GM23248 (cell line): Measurements from ENCODE around the gene PRELID1. TPM values are rescaled to one million over a fixed set of nuclear protein-coding genes. Genes with fewer than 3 reads are reported as not detected.

Source experiments
- DNase-seq: peaks from one replicate; pipeline ENCODE4 v3.0.0-alpha.2; 2015
- H2AFZ ChIP-seq: fragments of 200-600 bp; sonication (generic); 2 replicates; pipeline ENCODE4 v1.6.1; 2016; ENCODE audit warnings: antibody characterized with exemption
- H3F3A ChIP-seq: fragments of 200-600 bp; sonication (generic); 2 replicates; pipeline ENCODE4 v1.6.1; 2016; ENCODE audit warnings: mild to moderate bottlenecking, antibody characterized with exemption, mixed run types; ENCODE audit not compliant: insufficient read depth
- H3K27ac ChIP-seq: fragments of 200-600 bp; sonication (generic); 2 replicates; pipeline ENCODE4 v1.5.1; 2016; ENCODE audit warnings: mild to moderate bottlenecking
- H3K27me3 ChIP-seq: fragments of 200-600 bp; sonication (generic); replicated peaks from 2 replicates; pipeline ENCODE4 v1.6.1; 2016; ENCODE audit warnings: mild to moderate bottlenecking; ENCODE audit not compliant: insufficient read depth
- H3K36me3 ChIP-seq: fragments of 200-600 bp; sonication (generic); 2 replicates; pipeline ENCODE4 v1.6.1; 2016; ENCODE audit warnings: low read depth, mild to moderate bottlenecking
- H3K4me1 ChIP-seq: fragments of 200-600 bp; sonication (generic); 2 replicates; pipeline ENCODE4 v1.6.1; 2016; ENCODE audit warnings: mild to moderate bottlenecking; ENCODE audit not compliant: insufficient read depth
- H3K4me2 ChIP-seq: fragments of 200-600 bp; sonication (generic); one replicate; pipeline ENCODE4 v1.6.1; 2016; ENCODE audit warnings: mild to moderate bottlenecking; ENCODE audit not compliant: unreplicated experiment
- H3K4me3 ChIP-seq: fragments of 200-600 bp; sonication (generic); 2 replicates; pipeline ENCODE4 v1.5.1; 2016; ENCODE audit warnings: mild to moderate bottlenecking
- H3K79me2 ChIP-seq: fragments of 200-600 bp; sonication (generic); 2 replicates; pipeline ENCODE4 v1.6.1; 2016; ENCODE audit warnings: mild to moderate bottlenecking; ENCODE audit not compliant: insufficient read depth
- H3K9ac ChIP-seq: fragments of 200-600 bp; sonication (generic); 2 replicates; pipeline ENCODE4 v1.6.1; 2016; ENCODE audit warnings: mild to moderate bottlenecking
- H3K9me2 ChIP-seq: fragments of 200-600 bp; sonication (generic); 2 replicates; pipeline ENCODE4 v1.6.1; 2016; ENCODE audit warnings: mixed run types, mild to moderate bottlenecking, moderate library complexity; ENCODE audit not compliant: insufficient read depth
- H3K9me3 ChIP-seq: fragments of 200-600 bp; sonication (generic); one replicate; pipeline ENCODE4 v1.6.1; 2017; ENCODE audit warnings: low read depth
- H4K20me1 ChIP-seq: fragments of 200-600 bp; sonication (generic); 2 replicates; pipeline ENCODE4 v1.6.0; 2016; ENCODE audit not compliant: insufficient read depth
- EZH2 ChIP-seq: fragments of 200-600 bp; sonication (generic); IDR thresholded peaks from 2 replicates; pipeline ENCODE4 v1.6.1; 2018; ENCODE audit warnings: antibody characterized with exemption, mild to moderate bottlenecking; ENCODE audit not compliant: insufficient read depth, poor library complexity, severe bottlenecking
- EZH2phosphoT487 ChIP-seq: fragments of 200-600 bp; sonication (generic); IDR thresholded peaks from 2 replicates; pipeline ENCODE4 v1.6.1; 2018; ENCODE audit warnings: antibody characterized with exemption, moderate library complexity, mild to moderate bottlenecking, low read depth; ENCODE audit not compliant: insufficient read depth
- WGBS, 2 experiments: methylation state at CpG; one replicate each; pipeline ENCODE4 v1.1.6; 2015 to 2017; ENCODE audit warnings: low lambda C conversion rate in 2 of 2, low coverage in 1 of 2; ENCODE audit errors: missing lambda C conversion rate in 2 of 2; 5-methylcytosine and 5-hydroxymethylcytosine counted together
- in situ Hi-C: fragments of 300-500 bp; cut with MboI; formaldehyde crosslinking; loops from 2 replicates; pipeline ENCODE4 v1.15.0; 2020
- polyA plus RNA-seq: library from polyadenylated mRNA; unstranded; fragments of >200 nt; fragmentation: Nextera tagmentation; extraction: Ambion mirVana; gene quantifications from 2 replicates; pipeline ENCODE4 v1.2.1, GENCODE V29; 2016
- total RNA-seq: library from RNA; depleted of rRNA; stranded (reverse); fragments of >200 nt; shearing (Covaris generic); gene quantifications from 2 replicates; pipeline ENCODE4 v1.2.3, GENCODE V29; 2014

The PRELID1 gene
- total and polyA plus RNA-seq, 2 experiments from 2014 or later, result 212 to 255 TPM

- no peak for DNase-seq
- Histone ChIP-seq H3K9me3 (no peaks in the 10 kb centered on the region), H2AFZ (no peak overlapping the region), H3K79me2 (peaks cover 65% of the 10 kb centered on the region), H3K9ac (0 out of 2 replicates have a peak overlapping the region, but pooled peaks have one; percentile 90), H3K36me3 (no peaks in the 10 kb centered on the region; the same call in 1 of the 2 replicates), H3K27me3 (no peaks in the 10 kb centered on the region), H3K27ac (no peak overlapping the region), H4K20me1 (no peaks in the 10 kb centered on the region), H3K9me2 (no peaks in the 10 kb centered on the region), H3K4me3 (peak overlapping the region; percentile 86), H3K4me1 (peaks cover 17% of the 10 kb centered on the region), H3F3A (no peaks in the 10 kb centered on the region), H3K4me2 (peak overlapping the region; percentile 82)
- no peak for TF ChIP-seq EZH2
- in situ Hi-C loops, result no loop called here
- WGBS, 2 experiments, result 70 to 77% methylated on average over 5 of the region's 5 CpGs
Measured at GRCh38 chr5:177349762-177350161, 46.2 kb downstream of the PRELID1 start.

DNA sequence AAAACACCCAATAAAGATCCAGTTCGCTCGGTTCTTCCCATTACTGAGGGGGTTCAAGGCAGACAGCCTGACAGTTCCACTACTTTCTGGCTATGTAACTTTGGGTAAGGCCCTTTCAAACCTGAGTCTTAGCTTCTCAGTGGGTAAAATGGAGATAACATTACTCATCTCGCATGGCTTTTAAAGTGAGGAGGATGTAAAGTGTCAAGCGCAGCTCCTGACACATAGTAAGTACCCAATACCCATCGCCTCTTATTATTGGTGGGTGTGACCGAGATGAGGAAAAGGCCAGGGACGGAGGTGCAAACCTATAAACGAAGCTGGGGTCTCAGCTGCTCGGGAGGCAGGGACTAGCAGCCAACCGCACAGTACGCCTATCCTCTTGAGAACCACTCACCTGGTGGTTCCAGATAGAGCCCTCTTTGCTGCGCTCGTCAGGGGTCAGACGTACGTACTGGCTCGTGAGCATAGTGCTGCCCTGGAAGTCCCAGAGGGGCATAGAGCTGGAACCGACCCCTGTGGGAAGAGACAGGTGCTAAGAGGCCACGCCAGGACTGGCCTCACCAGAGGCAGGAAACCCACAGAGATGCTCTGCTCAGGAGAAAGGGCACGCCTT lies 47.3 kb downstream of the PRELID1 start:
- Histone ChIP-seq H3K4me1 (peaks cover 17% of the 10 kb centered on the region), H4K20me1 (no peaks in the 10 kb centered on the region), H3K36me3 (no peaks in the 10 kb centered on the region; the same call in 1 of the 2 replicates), H3K9me2 (no peaks in the 10 kb centered on the region), H3K27ac (peak overlapping the region; percentile 89), H3K9me3 (no peaks in the 10 kb centered on the region), H3K4me3 (peak overlapping the region; percentile 86), H3F3A (no peaks in the 10 kb centered on the region), H3K79me2 (peaks cover 54% of the 10 kb centered on the region), H3K4me2 (peak overlapping the region; percentile 82), H3K9ac (peak overlapping the region; percentile 90), H3K27me3 (no peaks in the 10 kb centered on the region), H2AFZ (peak overlapping the region; percentile 99)
- WGBS, 2 experiments, result 10 to 13% methylated on average over 19 of the region's 19 CpGs
- DNase-seq, result peak; percentile 35
- no peak for TF ChIP-seq EZH2phosphoT487
- no peak for TF ChIP-seq EZH2
- in situ Hi-C loops, result no loop called here

DNA sequence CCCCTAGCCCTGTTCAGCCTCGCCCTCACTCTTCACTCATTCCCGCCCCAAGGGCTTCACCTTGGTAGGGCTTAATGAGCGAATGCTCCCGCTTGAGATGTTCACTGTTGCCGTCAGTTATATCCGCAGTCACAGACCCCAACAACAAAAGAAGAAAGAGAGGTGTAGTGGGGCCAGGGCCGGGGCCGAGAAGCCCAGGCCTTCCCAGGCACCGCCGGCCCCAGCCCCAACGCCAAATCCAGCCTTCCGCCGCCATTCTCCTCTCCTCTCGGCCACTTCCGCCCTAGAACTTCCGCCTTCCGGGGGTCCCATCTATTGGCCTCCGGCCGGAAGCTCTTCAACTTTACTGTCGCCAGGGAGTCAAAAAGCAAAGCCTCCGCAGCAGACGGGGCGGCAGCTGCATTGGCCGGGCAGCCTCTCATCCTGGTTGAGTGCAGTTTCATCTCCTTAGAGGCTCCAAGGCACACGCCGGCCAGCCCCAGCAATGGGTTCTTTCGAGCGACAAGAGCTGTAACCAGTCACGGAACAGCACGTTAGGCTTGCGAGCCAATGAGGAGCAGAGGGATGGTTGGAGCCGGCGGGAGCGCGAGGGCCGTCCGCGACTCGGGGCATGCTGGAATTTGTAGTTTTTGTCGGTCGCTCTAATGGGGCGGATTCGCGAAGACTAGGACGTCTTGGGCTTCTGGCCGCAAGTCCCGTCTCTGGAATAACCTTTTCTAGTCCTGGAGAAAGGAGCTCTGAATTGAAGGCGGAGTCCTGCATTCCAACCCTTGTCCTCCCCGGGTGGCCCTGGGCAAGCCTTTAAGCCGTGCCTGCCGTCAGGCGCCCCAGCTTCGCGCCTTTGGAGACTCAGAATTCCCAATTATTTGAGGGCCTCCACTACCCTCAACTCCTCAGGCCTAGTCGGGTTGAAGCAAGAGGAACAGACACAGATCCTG lies 48.1 kb downstream of the PRELID1 start, which contains the start of gene LMAN2:
Gene LMAN2, minus strand, starts transcription at position 277 of the 938 bp plus-strand sequence. Its CDS starts 21 bp downstream, at position 256.
- in situ Hi-C loops, result no loop called here
- H4K20me1 ChIP-seq, result no peaks in the 10 kb centered on the region
- peak within 1 kb of the TSS; percentile 82 for H3K4me2 ChIP-seq
- peak within 1 kb of the TSS; percentile 90 for H3K9ac ChIP-seq
- 8 to 12% methylated on average over 49 to 55 of the region's 55 CpGs for WGBS, 2 experiments
- peak; percentile 98 for DNase-seq
- H3K27me3 ChIP-seq, result no peaks in the 10 kb centered on the region
- H3K4me3 ChIP-seq, result peak within 1 kb of the TSS; percentile 86
- TF ChIP-seq EZH2phosphoT487 (no peak), EZH2 (no peak)
- H3F3A ChIP-seq, result no peaks in the 10 kb centered on the region
- H3K79me2 ChIP-seq, result peaks cover 46% of the 10 kb centered on the region
- peak within 1 kb of the TSS; percentile 89 for H3K27ac ChIP-seq
- no peaks in the 10 kb centered on the region; the same call in 1 of the 2 replicates for H3K36me3 ChIP-seq
- peaks cover 17% of the 10 kb centered on the region for H3K4me1 ChIP-seq
- no peaks in the 10 kb centered on the region for H3K9me3 ChIP-seq
- no peaks in the 10 kb centered on the region for H3K9me2 ChIP-seq
- peak within 1 kb of the TSS; percentile 99 for H2AFZ ChIP-seq

DNA sequence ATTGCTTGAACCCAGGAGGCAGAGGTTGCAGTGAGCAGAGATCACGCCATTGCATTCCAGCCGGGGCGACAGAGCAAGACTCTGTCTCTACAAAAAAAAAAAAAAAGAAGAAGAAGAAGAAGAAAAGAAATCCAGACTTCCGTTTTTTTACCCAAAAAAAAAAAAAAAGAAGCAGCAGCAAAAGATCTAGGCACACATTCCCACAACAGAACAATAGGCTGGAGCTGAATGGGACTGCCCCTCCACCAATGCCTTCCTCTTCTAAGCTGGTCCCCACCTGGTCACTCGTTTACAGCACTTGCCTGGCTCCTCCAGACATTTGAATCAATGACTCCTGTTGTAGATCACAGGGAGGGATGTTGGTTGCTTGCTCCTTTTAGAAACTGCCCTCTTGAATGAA lies 49.5 kb downstream of the PRELID1 start:
- TF ChIP-seq EZH2phosphoT487, result no peak
- no peak for TF ChIP-seq EZH2
- H3K4me2 ChIP-seq, result no peak overlapping the region
- no peak for DNase-seq
- H3K27me3 ChIP-seq, result no peaks in the 10 kb centered on the region
- in situ Hi-C loops, result no loop called here
- H3K36me3 ChIP-seq, result no peaks in the 10 kb centered on the region; the same call in 1 of the 2 replicates
- no peak overlapping the region for H3K4me3 ChIP-seq
- no peak overlapping the region for H3K27ac ChIP-seq
- peaks cover 17% of the 10 kb centered on the region for H3K4me1 ChIP-seq
- H3K9me2 ChIP-seq, result no peaks in the 10 kb centered on the region
- no peaks in the 10 kb centered on the region for H4K20me1 ChIP-seq
- 81 to 88% methylated on average over 5 of the region's 5 CpGs for WGBS, 2 experiments
- peaks cover 32% of the 10 kb centered on the region for H3K79me2 ChIP-seq
- H3F3A ChIP-seq, result no peaks in the 10 kb centered on the region
- no peak overlapping the region for H3K9ac ChIP-seq
- H3K9me3 ChIP-seq, result no peaks in the 10 kb centered on the region
- H2AFZ ChIP-seq, result no peak overlapping the region
